Left renal cortex interstitium (tissue), 4 donors: ENCODE measurements around the gene OR51I2. TPM values are rescaled to one million over a fixed set of nuclear protein-coding genes. Genes with fewer than 3 reads are reported as not detected.

ENCODE experiments used
- DNase-seq, 4 donors: peaks; one replicate each; pipeline ENCODE4 v3.0.0-alpha.2; 2013; ENCODE audit warnings: low read depth in 4 of 4, low spot score in 2 of 4, missing footprints in 1 of 4
- polyA plus RNA-seq, 4 donors: library from polyadenylated mRNA; unstranded; fragments of 120-200 nt; gene quantifications; one replicate each; pipeline ENCODE4 v1.2.1, GENCODE V29; 2013; ENCODE audit not compliant: insufficient read length in 4 of 4

The OR51I2 gene
- polyA plus RNA-seq, 4 donors = 0.04 TPM; not detected in 3

- no peak for DNase-seq
These were observed 56.4 kb downstream of the OR51I2 start for GRCh38 chr11:5505363-5506048.

Other genes with a start within 250 kb of the OR51I2 start
- gene OR51V1, start 248.6 kb upstream of the OR51I2 start, polyA plus RNA-seq = not detected
- gene HBB, start 222.3 kb upstream of the OR51I2 start, polyA plus RNA-seq = 100 to 1,000 TPM in 3 of 4 donors, 10 to 100 TPM in 1; 91.1 to 212 (median 149) TPM
- 1 to 10 TPM; 1.2 to 4.1 (median 2.4) TPM for gene HBD, start 214.8 kb upstream of the OR51I2 start, polyA plus RNA-seq
- 1 to 10 TPM; 3.5 to 7.1 (median 5.8) TPM for gene HBG1, start 199.5 kb upstream of the OR51I2 start, polyA plus RNA-seq
- gene HBG2, start 194.5 kb upstream of the OR51I2 start, polyA plus RNA-seq = 1,000 to 10,000 TPM; 1,196 to 3,386 (median 2,205) TPM
- 1 to 10 TPM; 3.6 to 9.8 (median 7.9) TPM for gene HBE1, start 179.4 kb upstream of the OR51I2 start, polyA plus RNA-seq
- gene OR51B4, start 147.4 kb upstream of the OR51I2 start, polyA plus RNA-seq = under 1 TPM in 2 of 4 donors, not detected in 2; 0.33 to 0.59 TPM
- not detected for gene OR51B2, start 125.0 kb upstream of the OR51I2 start, polyA plus RNA-seq
- gene OR51B5, start 105.8 kb upstream of the OR51I2 start, polyA plus RNA-seq = under 1 TPM; 0.17 to 0.92 (median 0.72) TPM
- gene OR51B6, start 97.8 kb upstream of the OR51I2 start, polyA plus RNA-seq = not detected
- under 1 TPM in 2 of 4 donors, not detected in 2; 0.05 to 0.13 TPM for gene OR51M1, start 65.5 kb upstream of the OR51I2 start, polyA plus RNA-seq
- gene OR51Q1, start 27.2 kb upstream of the OR51I2 start, polyA plus RNA-seq = under 1 TPM in 1 of 4 donors, not detected in 3; 0.09 TPM
- gene OR51I1, start 7.8 kb upstream of the OR51I2 start, polyA plus RNA-seq = not detected
- not detected for gene OR52D1, start 39.4 kb downstream of the OR51I2 start, polyA plus RNA-seq
- not detected for gene UBQLN3, start 60.6 kb downstream of the OR51I2 start, polyA plus RNA-seq
- gene UBQLNL, start 67.4 kb downstream of the OR51I2 start, polyA plus RNA-seq = 1 to 10 TPM in 1 of 4 donors, under 1 TPM in 3; 0.30 to 1.0 (median 0.71) TPM
- not detected for gene OR52H1, start 99.2 kb downstream of the OR51I2 start, polyA plus RNA-seq
- gene OR52B6, start 131.6 kb downstream of the OR51I2 start, polyA plus RNA-seq = under 1 TPM in 2 of 4 donors, not detected in 2; 0.09 to 0.25 TPM
- 10 to 100 TPM; 11.8 to 65.1 (median 35.7) TPM for gene TRIM6, start 147.3 kb downstream of the OR51I2 start, polyA plus RNA-seq
- gene TRIM34, start 175.7 kb downstream of the OR51I2 start, polyA plus RNA-seq = 10 to 100 TPM in 1 of 4 donors, 1 to 10 TPM in 3; 6.1 to 12.6 (median 9.3) TPM
- 10 to 100 TPM; 35.3 to 52.4 (median 41.9) TPM for gene TRIM5, start 235.8 kb downstream of the OR51I2 start, polyA plus RNA-seq
- 10 to 100 TPM in 2 of 4 donors, 1 to 10 TPM in 2; 6.8 to 11.9 (median 10.3) TPM for gene TRIM22, start 240.5 kb downstream of the OR51I2 start, polyA plus RNA-seq